NCI-H1417 (cell line): ENCODE results near the gene TCL1A.
"Not testable (repeated sequence)": the region's sequence is repeated elsewhere in the genome, so short reads cannot be mapped to it uniquely, and the experiment has no call there.

Source experiments
- DNase-seq, 3 experiments: peaks; one replicate each; lab custom pipeline; 2025; lab: John Stamatoyannopoulos, UW

TCL1A gene

GRCh38 chr14:95713596-95714371 is at the start of gene TCL1A:
TCL1A (minus strand) TSS chr14:95714125; CDS start chr14:95714066, 59 bp downstream.
- DNase-seq = no peak

GRCh38 chr14:95763032-95763431 is 49.1 kb upstream of the TCL1A start:
- not testable (repeated sequence) for DNase-seq

GRCh38 chr14:95761436-95761835 is 47.5 kb upstream of the TCL1A start:
- DNase-seq = no peak

- DNase-seq = no peak
These were observed 46.7 kb upstream of the TCL1A start for GRCh38 chr14:95760596-95760995.

- DNase-seq = no peak
These were observed 46.0 kb upstream of the TCL1A start for GRCh38 chr14:95759941-95760340.

- DNase-seq = no peak
These were observed 44.4 kb upstream of the TCL1A start for GRCh38 chr14:95758331-95758730.

GRCh38 chr14:95756751-95757150 is 42.8 kb upstream of the TCL1A start:
- DNase-seq = no peak

- no peak for DNase-seq
These were observed 42.2 kb upstream of the TCL1A start for GRCh38 chr14:95756127-95756526.

- DNase-seq = peak in 1 of 3 experiments; percentile 33
These were observed 27.9 kb upstream of the TCL1A start for GRCh38 chr14:95741781-95742180.

- peak; percentile 70 to 95 (median 91) for DNase-seq
These were observed 27.1 kb upstream of the TCL1A start for GRCh38 chr14:95741038-95741490.

- no peak for DNase-seq
These were observed 25.4 kb upstream of the TCL1A start for GRCh38 chr14:95739356-95739755.

GRCh38 chr14:95733212-95733611 is 19.3 kb upstream of the TCL1A start:
- no peak for DNase-seq

- no peak for DNase-seq
These were observed 16.2 kb upstream of the TCL1A start for GRCh38 chr14:95730126-95730525.

- DNase-seq = not testable (repeated sequence)
These were observed 15.6 kb upstream of the TCL1A start for GRCh38 chr14:95729402-95730028.

- peak; percentile 54 to 77 (median 72) for DNase-seq
These were observed 13.3 kb upstream of the TCL1A start for GRCh38 chr14:95727056-95727700.

- DNase-seq = no peak
These were observed 11.9 kb upstream of the TCL1A start for GRCh38 chr14:95725685-95726336.

GRCh38 chr14:95722525-95723190 is 8.7 kb upstream of the TCL1A start:
- no peak for DNase-seq

- DNase-seq = no peak
These were observed 1.5 kb downstream of the TCL1A start for GRCh38 chr14:95712398-95712797.

GRCh38 chr14:95711476-95712176 is 2.3 kb downstream of the TCL1A start:
- no peak for DNase-seq

- no peak for DNase-seq
These were observed 3.8 kb downstream of the TCL1A start for GRCh38 chr14:95710106-95710505.

GRCh38 chr14:95707327-95707726 is 6.6 kb downstream of the TCL1A start:
- no peak for DNase-seq
